Hematopoietic multipotent progenitor cell treated with erythropoietin and hydrocortisone succinate and interleukin-3 and kit ligand, for 6 days (in vitro differentiated cells): ENCODE measurements around the gene TUBB3.
"Not testable (repeated sequence)": the region's sequence is repeated elsewhere in the genome, so short reads cannot be mapped to it uniquely, and the experiment has no call there.

Experiments used
- DNase-seq: peaks from one replicate; pipeline ENCODE4 v3.0.0-alpha.2; 2015

The TUBB3 gene

DNA sequence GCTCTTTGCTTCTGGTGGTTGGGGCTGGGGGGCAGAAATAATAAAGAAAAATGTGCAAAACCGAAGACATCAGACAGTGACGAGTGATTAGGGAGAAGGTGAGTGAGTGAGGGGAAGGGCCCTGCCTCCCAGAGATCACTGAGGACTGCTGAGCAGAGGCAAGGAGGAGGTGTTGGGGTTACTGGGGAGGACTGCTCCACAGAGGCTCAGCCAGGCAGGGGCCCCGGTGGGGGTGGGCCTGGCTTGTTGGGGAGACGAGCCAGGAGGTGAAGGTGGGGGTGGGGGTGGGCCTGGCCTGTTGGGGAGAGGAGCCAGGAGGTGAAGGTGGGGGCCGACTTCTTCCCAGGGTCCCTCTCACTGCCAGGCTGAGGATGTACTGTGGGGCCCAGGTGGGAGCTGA is 23.4 kb downstream of the TUBB3 start:
- DNase-seq, result no peak

DNA sequence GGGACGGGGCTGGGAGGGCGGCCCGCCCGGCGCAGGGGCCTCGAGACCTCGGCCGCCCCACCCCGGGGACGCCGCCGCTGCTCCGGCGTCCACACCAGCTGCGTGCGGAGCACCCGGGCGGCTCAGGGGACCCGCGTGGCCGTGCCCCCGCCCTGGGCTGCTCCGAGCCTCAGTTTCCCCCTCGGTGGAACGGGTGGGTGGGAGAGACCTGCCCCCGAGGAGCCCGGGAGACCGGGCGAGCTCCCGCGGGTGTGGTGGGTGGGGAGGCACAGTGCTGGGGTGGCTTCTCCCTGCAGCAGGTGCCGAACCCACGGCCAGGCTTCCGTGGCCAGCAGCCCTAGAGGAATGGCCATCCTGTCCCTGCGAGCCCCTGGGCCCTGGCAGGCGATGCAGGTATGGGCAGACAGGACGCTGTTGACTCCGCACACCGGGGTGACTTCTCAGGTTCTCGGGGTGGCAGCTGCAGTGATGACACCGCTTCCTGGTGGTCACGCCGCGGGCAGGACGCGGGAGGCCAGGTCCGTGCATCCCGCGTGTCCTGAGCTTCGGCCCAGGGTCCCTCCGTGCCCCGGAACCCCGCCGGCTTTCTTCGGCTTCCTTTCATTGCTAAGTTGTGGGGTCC is 26.1 kb downstream of the TUBB3 start:
- DNase-seq, result no peak

DNA sequence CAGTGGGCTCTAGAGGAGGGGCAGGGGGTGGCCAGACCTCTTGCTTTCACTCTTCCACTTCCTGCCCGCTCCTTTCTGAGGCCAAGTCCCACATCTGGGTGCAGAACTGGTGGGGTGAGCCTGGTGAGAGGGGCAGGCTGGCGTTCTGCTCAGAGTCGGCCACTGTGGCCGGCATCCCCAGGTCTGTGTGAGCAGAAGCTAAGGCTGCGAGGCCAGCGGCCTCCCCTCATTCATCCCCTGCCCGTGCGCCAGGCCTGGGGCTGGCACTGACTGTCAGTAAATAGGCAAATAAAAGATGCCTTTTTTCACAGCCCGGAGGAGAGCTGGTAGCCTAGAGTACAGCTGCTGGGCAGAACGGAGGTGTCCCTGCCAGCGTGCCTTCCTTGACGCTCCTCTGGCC is 26.6 kb downstream of the TUBB3 start:
- no peak for DNase-seq

DNA sequence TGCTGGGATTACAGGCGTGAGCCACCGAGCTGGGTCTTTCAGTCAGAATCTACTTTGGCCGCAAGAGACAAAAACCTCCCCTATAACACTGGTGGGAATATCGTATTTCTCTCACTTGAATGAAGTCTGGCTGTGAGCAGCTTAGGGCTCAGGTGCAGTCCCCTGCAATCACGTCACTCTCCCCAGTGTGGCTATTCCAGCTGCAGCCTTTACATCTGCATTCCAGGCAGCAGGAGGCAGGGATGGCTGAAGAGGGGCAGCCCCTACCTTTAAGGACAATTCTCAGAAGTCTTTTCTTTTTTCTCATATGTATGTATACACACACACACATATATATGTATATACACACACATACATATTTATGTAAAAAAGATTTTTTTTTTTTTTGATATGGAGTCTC is 28.4 kb downstream of the TUBB3 start:
- DNase-seq, result no peak

DNA sequence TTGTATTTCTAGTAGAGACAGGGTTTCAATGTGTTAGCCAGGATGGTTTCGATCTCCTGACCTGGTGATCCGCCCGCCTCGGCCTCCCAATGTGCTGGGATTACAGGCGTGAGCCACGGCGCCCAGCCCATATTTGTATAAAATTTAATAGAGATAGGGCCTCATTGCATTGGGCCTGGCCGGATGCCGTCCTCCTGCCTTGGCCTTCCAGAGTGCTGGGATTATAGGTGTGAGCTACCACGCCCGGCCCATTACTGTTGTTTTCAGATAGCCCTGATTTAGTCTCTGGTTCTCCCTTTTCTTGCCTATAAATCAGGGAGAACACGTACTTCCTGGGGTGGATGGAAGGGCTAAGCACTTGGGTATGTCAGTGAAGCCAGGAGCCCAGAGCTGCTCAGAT is 28.9 kb downstream of the TUBB3 start:
- DNase-seq, result no peak

DNA sequence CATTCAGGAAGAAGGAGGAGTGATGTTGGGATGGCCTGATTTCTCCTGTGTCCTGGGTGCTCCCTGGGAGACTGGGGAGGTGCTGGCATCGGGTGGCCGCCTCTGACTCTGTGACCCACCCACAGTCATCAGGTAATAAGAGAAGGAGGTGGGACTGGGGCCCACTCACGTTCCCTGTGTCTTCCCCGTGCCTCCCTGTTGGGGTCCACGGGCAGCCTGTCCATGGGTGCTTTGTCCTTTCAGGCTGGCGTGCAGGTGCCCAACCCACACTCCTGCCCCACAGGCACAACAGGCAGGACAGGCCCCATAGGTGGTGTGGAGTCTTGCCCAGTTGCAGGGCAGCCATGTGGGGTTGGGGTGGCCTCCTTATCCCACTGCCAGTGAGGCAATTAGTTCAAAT is 29.4 kb downstream of the TUBB3 start:
- DNase-seq, result no peak

DNA sequence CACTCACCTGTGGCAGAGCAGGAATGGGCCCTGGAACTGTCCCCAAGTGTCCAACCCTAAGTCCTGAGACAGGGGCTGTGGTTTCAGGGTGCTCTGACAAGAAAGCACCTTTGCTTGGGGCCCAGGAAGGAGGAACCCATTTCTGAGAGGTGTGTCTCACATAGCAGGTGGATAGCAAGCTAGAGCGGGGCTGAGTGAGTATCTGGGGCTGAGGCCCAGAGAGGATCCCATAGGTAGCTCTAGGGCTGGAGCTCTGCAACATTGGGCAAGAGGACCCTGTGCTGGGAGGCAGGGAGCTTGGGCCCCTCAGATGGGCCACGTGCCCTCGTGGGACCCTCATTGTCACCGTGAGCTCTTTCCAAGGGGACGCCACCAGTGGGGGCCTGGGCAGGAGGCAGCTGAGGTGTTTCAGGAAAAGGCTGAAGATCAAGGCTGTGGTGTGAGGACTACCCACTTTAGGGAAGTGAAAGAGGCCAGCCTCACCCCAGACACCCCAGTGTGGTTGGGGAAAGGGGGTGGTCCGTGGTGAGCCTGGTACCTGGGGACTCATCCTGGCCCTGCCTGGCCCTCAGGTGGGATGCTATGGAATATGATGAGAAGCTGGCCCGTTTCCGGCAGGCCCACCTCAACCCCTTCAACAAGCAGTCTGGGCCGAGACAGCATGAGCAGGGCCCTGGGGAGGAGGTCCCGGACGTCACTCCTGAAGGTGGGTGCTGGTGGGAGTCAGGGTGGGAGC is 30.7 kb downstream of the TUBB3 start:
- no peak for DNase-seq

DNA sequence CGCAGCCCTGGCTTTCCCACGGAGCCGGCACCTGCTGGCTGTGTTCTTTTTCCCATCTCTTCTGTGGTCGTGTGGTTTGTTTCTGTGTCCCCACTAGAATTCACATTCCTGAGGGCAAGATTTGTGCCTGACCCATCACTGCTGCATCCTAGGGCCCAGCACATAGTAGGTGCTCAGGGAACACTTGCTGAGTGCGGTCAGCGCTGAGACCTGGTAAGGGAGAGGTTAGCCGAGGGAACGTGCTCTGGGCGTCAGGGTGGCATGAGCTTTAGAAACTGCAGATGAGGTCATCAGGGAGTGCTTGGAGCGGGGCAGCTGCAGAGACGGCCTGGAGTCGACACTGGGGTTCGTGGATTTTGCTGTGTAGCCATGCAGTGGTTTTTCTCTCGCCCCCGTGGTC is 31.3 kb downstream of the TUBB3 start:
- DNase-seq, result no peak

DNA sequence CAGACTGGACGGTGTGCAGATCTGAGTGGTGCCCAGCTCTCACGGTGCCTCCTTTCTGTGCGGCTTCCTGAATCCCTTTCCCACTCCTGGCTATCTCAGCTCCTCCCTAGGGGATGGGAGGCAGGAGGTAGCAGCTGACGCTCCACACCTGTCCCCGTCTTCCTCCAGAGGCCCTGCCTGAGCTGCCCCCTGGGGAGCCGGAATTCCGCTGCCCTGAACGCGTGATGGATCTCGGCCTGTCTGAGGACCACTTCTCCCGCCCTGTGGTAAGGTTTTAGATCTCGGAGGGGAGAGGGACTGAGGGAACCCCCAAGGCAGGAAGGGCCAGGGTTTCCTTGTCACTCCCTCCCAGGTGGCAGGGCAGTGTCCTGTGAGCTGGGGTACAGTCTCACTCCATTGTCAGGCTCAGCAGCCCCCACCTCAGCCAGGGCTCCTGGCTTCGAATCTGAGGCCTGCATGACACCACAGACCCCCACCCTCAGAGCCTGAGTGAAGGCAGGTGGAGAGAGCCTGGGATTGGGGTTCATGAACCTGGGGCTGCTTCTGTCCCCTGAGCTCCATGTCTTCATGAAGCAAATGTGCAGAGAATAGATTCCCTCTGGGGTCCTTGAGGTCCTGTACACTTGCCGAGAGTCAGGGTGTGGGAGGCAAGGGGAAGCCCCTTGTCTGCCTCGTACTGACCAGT is 32.0 kb downstream of the TUBB3 start:
- no peak for DNase-seq

DNA sequence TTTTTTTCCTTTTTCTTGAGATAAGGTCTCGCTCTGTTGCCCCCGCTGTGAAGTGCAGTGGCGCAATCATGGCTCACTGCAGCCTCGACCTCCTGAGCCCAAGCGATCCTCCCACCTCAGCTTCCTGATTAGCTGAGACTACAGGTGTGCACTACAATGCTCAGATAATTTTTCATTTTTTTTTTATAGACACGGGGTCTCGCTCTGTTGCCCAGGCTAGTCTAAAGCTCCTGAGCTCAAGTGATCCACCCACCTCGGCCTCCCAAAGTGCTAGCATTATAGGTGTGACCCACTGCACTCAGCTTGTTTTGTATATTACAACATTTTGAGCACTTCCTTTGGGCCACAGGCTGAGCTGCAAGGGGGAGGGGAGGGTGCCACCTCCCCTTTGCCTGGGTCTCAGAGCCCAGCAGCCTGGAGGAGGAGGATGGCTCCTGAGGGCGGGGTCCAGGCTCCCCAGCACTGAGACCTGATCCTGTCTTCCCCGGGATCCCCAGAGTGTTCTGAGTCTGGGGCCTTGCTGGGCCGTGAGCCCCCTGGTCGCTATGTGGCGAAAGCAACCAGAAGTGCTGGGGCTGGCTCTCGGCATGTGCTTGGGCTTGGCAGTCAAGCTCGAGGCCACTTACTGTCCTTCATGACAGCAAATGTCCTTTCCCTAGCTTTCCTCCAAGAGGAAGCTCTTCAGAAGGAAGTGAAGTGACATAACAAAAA is 33.5 kb downstream of the TUBB3 start:
- DNase-seq, result no peak

DNA sequence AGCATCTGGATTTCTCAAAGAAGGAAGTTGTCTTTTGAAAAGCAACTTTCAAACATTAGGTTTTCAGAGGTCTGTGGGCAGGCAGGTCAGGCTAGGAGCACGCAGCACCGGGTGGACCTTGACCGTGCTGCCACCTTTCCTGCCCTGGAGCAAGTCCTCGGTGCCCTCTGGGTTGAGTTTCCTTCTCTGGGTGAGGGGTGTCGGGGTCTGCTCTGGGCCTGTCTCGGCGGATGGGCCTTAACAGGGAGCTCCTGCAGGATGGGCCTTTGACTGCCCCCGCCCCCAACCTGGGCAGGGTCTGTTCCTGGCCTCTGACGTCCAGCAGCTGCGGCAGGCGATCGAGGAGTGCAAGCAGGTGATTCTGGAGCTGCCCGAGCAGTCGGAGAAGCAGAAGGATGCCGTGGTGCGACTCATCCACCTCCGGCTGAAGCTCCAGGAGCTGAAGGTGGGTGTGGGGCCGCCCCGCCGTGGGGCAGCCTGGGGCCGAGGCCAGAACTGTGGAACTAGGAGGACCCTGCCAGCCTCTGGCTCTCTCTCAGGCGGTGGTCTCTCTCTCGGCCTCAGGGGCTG is 34.2 kb downstream of the TUBB3 start:
- DNase-seq, result no peak

DNA sequence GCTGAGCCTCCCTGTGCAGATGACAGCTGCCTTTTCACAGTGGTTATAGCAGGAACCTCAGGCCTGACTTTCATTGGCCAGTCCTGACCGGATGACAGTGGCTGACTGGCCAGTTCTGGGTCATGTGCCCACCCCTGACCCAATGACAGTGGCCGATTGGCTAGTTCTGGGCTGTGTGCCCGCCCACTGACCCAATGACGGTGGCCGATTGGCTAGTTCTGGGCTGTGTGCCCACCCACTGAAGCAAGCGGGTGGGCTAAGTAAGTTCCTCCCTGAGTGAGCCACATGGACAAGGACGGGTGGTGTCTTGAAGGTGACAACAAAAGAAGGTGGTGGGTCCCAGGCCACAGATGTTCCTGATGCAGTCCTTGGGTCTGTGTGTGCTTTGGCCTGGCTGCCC is 34.9 kb downstream of the TUBB3 start:
- DNase-seq, result peak; percentile 50

DNA sequence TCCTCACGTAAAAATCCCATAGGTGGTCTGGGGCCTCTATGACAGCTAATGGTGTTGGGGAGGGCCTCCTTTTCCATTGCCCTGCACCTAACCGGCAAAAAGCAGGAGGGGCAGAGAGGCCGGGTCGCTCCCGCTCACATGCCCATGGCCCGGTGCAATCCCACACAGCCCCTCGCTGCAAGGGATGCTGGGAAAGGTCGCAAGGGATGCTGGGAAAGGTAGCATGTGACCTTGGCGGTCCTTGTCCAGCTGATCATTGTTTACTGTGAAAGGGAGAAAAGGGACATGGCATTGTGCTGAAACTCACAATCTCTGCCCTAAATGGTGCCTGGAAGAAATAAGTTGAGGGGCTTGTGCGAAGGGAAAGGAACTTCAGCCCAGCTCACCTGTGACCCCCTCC is 35.5 kb downstream of the TUBB3 start:
- DNase-seq, result no peak

DNA sequence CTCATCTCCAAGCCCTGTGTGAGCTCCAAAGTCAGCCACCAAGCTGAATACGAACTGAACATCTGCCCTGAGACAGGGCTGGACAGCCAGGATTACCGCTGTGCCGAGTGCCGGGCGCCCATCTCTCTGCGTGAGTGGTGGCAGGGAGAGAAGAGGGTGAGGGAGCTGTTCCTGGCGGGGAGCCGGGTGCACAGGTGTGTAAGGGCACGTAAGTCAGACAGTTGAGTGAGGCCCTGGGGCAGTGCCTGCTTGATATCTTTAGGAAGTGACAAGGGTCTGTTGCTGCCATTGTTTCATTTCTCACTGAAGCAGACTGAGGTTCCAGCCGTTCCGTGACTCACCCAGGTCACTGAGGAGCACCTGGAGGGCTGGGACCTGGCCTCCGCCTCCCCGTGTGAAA is 37.8 kb downstream of the TUBB3 start:
- no peak for DNase-seq

DNA sequence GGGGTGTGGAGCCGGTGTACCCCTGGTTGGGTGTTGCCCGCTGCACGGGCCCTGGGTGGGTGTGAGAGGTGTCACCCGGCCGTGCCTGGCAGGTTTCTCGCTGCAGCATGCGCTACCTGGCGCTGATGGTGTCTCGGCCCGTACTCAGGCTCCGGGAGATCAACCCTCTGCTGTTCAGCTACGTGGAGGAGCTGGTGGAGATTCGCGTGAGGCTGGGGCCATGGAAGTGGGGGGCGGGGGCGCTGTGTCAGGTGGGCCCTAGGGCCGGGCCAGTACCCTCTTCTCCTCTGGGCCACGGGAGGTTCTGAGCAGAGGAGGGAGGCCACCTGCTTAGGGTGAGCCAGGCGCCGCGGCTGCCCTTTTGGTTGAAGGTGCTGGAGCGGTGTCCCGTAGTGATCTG is 38.8 kb downstream of the TUBB3 start:
- DNase-seq, result no peak

DNA sequence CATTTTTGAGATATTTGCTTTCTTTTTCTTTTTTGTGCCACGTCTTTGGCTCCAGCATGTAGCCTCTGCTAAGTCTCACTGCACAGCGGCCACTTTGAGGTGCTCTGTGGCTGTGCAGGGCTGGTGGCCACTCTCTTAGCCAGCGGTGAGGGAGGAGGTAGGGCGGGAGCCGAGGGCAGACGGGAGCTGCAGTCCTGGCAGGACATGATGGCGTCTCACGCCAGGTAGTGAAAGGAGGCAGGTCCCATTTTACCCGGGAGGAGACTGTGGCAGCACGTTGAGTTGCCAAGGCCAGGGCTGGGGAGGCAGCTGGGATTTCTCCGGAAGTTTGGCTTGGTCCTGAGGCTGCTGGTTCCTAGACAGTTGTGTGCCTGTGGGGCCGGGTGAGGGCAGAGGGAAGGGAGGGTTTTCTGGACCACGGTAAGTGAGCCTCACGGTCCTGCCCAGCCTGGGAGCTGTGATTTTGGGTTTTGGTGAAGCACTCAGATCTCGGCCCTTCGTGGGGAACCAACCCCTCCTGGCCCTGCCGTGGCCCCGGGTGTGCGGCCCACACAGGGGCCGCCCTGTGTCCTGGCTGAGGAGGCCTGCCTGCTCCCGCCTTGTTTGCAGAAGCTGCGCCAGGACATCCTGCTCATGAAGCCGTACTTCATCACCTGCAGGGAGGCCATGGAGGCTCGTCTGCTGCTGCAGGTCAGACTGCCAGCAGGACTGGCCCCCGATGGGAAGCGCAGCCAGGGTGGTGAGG is 39.8 kb downstream of the TUBB3 start:
- DNase-seq, result no peak

DNA sequence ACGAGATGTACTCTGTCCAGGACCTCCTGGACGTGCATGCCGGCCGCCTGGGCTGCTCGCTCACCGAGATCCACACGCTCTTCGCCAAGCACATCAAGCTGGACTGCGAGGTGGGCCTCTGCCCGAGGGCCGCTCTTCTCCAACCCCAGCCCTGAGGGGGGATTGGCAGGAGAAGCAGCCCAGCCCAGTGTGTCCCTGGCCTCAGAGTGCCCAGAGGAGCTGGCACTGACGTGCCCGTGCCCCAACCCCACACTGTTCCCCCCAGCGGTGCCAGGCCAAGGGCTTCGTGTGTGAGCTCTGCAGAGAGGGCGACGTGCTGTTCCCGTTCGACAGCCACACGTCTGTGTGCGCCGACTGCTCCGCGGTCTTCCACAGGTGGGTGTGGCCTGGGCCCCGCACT is 41.1 kb downstream of the TUBB3 start:
- no peak for DNase-seq

DNA sequence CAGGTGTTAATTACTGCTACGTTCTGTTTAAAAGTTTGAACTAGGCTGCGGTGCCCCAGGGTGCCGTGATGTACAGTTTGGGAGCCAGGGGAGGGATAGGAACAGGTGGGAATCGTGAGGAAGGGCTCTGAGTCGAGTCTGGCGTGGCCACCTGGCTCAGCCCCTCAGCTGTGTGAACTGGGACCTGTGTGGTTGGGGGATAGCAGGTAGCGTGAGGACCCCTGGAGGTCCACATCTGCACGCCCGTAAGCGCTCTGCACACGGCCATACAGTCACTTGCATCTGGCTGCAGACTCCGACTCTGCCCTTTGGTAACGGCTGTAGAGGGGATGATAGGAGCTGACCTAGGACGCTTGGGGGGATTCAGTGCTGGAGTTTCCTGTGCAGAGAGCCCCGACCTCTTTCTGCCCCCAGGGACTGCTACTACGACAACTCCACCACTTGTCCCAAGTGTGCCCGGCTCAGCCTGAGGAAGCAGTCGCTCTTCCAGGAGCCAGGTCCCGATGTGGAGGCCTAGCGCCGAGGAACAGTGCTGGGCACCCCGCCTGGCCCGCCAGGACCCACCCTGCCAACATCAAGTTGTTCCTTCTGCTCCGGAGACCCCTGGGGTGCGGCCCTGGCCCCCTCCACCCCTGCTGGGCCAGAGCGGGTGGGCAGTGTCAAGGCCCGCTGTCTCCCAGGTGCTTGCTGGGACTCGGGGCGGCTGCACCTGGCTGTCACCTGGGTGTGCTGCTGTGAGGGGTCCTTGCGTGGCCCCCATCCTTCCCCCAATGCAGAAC is 42.5 kb downstream of the TUBB3 start:
- DNase-seq, result no peak

DNA sequence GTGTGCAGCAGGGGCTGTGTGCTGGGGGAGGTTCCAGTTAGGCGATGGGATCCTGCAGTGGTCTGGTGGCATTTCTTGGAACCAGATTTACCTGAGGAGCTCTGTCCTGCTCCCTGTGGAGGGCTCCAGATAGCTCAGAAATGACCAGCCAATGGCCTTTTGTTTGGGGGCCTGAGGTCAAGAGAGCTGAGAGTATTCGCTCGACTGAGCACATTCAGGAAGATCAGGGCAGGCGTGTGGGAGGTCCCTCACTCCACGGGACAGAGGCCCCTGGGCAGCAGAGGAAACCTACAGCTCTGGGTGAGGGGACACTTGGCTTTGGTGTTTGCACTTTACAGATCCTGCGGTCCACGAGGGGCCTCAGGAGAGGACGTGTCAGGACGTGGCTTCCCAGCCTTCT is 43.6 kb downstream of the TUBB3 start:
- DNase-seq, result no peak

DNA sequence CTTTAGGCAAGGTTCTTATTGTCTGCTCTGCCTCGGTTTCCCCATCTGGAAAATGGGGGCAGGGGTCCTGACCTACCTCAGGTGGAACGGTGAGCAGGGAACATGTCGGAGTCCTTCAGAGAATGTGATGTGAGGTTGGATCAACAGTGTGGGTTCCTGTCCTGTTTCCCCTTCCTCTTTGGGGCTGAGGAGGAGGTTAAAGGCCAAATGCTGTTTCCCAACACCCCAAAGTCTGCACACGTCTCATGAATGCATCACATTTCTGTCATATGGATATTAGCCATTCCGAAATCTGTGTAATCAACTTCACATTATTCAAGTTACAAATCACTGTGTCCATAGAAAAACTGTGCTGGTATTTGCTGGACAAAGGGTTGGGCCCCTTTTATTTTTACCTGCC is 44.3 kb downstream of the TUBB3 start:
- DNase-seq, result not testable (repeated sequence)

DNA sequence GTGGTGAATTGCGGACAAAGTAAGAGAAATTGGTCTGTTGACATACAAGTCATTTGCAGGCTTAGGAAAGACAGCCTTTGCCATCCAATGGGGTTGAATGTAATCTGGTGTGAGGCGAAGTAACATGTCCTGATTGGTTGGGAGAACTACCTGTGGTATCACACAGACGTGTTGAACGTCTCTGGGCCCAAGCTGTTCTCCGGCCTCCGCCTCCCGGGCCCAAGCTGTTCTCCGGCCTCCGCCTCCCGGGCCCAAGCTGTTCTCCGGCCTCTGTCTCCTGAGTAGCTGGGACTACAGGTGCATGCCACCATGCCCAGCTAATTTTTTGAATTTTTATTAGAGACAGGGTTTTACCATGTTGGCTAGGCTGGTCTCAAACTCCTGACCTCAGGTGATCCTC is 44.9 kb downstream of the TUBB3 start:
- DNase-seq, result not testable (repeated sequence)
